Upper lobe of left lung (tissue), 4 donors: ENCODE results near the gene UGT1A4.

Experiments used
- POLR2A ChIP-seq, 4 donors: fragments of 450-650 bp; IDR thresholded peaks; one replicate each; pipeline ENCODE4 v1.5.1; 2016 to 2017; ENCODE audit warnings: antibody characterized with exemption in 4 of 4, mild to moderate bottlenecking in 2 of 4
- POLR2AphosphoS5 ChIP-seq, 2 donors: sonication (generic); formaldehyde crosslinking; IDR thresholded peaks; one replicate each; pipeline ENCODE4 v1.5.1; 2017; ENCODE audit warnings: antibody characterized with exemption in 2 of 2
- TF ChIP-seq, protein P1 (sequence below), 6 experiments: fragments of 450-650 bp in 4 of 6; fragments of 200-600 bp in 2 of 6; sonication (generic) in 2 of 6; IDR thresholded peaks; one replicate each; pipeline ENCODE4 v1.5.1; 2016 to 2019; ENCODE audit warnings: antibody characterized with exemption in 6 of 6

GRCh38 chr2:233780771-233781170, 62.2 kb downstream of the UGT1A4 start:
- TF ChIP-seq, protein P1, sequence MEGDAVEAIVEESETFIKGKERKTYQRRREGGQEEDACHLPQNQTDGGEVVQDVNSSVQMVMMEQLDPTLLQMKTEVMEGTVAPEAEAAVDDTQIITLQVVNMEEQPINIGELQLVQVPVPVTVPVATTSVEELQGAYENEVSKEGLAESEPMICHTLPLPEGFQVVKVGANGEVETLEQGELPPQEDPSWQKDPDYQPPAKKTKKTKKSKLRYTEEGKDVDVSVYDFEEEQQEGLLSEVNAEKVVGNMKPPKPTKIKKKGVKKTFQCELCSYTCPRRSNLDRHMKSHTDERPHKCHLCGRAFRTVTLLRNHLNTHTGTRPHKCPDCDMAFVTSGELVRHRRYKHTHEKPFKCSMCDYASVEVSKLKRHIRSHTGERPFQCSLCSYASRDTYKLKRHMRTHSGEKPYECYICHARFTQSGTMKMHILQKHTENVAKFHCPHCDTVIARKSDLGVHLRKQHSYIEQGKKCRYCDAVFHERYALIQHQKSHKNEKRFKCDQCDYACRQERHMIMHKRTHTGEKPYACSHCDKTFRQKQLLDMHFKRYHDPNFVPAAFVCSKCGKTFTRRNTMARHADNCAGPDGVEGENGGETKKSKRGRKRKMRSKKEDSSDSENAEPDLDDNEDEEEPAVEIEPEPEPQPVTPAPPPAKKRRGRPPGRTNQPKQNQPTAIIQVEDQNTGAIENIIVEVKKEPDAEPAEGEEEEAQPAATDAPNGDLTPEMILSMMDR (IDR thresholded peaks at IDR 0.05), result no peak
- TF ChIP-seq POLR2AphosphoS5 (IDR thresholded peaks at IDR 0.05) (no peak), POLR2A (IDR thresholded peaks at IDR 0.05) (no peak)
